ENCODE measurements around the gene CACNA1F.

DNA sequence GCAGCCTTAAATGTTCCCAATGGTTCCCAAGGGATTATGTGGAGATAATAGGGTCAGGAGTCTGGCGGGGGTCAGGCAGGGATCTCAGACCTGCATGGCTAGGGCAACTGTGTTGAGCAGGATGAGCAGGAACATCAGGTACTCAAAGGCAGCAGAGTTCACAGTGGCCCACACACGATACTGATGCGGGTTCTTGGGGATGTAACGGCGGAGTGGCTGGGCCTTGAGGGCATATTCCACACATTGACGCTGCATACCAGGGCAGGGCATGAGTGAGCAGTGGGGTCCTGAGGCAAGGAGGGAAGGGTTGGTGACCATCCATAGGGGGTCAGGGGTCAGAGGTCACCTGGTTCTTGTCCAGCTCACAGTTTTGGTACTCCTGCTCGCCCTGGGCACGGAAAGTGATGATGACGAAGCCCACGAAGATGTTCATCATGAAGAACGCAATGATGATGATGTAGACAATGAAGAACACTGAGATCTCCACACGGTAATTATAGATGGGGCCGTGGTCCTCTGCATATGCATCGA lies 18.1 kb downstream of the CACNA1F start:
- TF ChIP-seq, protein P1, sequence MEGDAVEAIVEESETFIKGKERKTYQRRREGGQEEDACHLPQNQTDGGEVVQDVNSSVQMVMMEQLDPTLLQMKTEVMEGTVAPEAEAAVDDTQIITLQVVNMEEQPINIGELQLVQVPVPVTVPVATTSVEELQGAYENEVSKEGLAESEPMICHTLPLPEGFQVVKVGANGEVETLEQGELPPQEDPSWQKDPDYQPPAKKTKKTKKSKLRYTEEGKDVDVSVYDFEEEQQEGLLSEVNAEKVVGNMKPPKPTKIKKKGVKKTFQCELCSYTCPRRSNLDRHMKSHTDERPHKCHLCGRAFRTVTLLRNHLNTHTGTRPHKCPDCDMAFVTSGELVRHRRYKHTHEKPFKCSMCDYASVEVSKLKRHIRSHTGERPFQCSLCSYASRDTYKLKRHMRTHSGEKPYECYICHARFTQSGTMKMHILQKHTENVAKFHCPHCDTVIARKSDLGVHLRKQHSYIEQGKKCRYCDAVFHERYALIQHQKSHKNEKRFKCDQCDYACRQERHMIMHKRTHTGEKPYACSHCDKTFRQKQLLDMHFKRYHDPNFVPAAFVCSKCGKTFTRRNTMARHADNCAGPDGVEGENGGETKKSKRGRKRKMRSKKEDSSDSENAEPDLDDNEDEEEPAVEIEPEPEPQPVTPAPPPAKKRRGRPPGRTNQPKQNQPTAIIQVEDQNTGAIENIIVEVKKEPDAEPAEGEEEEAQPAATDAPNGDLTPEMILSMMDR (IDR thresholded peaks at IDR 0.05) = no peak
- no peak for TF ChIP-seq TCF7L2 (IDR thresholded peaks at IDR 0.05; ENCODE audit: low read depth, low read length)
- TF ChIP-seq, protein P2, sequence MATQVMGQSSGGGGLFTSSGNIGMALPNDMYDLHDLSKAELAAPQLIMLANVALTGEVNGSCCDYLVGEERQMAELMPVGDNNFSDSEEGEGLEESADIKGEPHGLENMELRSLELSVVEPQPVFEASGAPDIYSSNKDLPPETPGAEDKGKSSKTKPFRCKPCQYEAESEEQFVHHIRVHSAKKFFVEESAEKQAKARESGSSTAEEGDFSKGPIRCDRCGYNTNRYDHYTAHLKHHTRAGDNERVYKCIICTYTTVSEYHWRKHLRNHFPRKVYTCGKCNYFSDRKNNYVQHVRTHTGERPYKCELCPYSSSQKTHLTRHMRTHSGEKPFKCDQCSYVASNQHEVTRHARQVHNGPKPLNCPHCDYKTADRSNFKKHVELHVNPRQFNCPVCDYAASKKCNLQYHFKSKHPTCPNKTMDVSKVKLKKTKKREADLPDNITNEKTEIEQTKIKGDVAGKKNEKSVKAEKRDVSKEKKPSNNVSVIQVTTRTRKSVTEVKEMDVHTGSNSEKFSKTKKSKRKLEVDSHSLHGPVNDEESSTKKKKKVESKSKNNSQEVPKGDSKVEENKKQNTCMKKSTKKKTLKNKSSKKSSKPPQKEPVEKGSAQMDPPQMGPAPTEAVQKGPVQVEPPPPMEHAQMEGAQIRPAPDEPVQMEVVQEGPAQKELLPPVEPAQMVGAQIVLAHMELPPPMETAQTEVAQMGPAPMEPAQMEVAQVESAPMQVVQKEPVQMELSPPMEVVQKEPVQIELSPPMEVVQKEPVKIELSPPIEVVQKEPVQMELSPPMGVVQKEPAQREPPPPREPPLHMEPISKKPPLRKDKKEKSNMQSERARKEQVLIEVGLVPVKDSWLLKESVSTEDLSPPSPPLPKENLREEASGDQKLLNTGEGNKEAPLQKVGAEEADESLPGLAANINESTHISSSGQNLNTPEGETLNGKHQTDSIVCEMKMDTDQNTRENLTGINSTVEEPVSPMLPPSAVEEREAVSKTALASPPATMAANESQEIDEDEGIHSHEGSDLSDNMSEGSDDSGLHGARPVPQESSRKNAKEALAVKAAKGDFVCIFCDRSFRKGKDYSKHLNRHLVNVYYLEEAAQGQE (IDR thresholded peaks at IDR 0.05; ENCODE audit: insufficient read depth in 1 of 2, low read depth in 2 of 2, low read length in 1 of 2) = no peak
